Erythroblast (primary cell): Measurements from ENCODE around the gene MUC2.

ENCODE experiments used
- DNase-seq, 2 experiments: peaks; one replicate each; lab custom pipeline; 2025; lab: John Stamatoyannopoulos, UW
- GATA1 ChIP-seq: IDR thresholded peaks from 2 replicates; pipeline ENCODE4 v1.6.1; 2011; ENCODE audit warnings: low read depth, mild to moderate bottlenecking, control low read depth, low read length, moderate library complexity
- POLR2A ChIP-seq: IDR thresholded peaks from 2 replicates; pipeline ENCODE4 v1.6.1; 2011; ENCODE audit warnings: mild to moderate bottlenecking, low read length

Gene MUC2

DNA sequence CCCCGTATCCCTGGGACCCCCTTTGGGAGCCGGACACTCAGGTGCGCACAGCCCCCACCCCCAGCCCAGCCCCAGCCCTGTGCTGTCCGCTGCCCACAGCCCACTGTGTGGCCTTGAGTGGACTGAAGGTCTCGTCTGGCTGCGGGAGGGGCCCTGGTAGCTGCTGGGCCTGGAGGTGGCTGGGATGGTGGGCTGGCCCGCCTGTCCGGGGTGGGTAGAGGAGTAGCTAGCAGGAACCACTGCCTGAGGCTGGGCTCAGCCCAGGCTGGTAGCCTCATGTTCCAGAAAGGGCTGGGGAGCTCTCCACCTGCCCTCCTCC is 33.6 kb upstream of the MUC2 start:
- no peak for TF ChIP-seq POLR2A
- no peak for TF ChIP-seq GATA1
- no peak for DNase-seq

GRCh38 chr11:1041471-1041870 is 33.2 kb upstream of the MUC2 start:
- DNase-seq: no peak

GRCh38 chr11:1041936-1042608 is 32.6 kb upstream of the MUC2 start:
- TF ChIP-seq GATA1 (peak; percentile 48), POLR2A (no peak)
- DNase-seq: peak; percentile 89 to 91

More at GRCh38 chr11:1041471-1041870, 33.2 kb upstream of the MUC2 start:
- TF ChIP-seq GATA1: no peak
- TF ChIP-seq POLR2A: no peak

DNA sequence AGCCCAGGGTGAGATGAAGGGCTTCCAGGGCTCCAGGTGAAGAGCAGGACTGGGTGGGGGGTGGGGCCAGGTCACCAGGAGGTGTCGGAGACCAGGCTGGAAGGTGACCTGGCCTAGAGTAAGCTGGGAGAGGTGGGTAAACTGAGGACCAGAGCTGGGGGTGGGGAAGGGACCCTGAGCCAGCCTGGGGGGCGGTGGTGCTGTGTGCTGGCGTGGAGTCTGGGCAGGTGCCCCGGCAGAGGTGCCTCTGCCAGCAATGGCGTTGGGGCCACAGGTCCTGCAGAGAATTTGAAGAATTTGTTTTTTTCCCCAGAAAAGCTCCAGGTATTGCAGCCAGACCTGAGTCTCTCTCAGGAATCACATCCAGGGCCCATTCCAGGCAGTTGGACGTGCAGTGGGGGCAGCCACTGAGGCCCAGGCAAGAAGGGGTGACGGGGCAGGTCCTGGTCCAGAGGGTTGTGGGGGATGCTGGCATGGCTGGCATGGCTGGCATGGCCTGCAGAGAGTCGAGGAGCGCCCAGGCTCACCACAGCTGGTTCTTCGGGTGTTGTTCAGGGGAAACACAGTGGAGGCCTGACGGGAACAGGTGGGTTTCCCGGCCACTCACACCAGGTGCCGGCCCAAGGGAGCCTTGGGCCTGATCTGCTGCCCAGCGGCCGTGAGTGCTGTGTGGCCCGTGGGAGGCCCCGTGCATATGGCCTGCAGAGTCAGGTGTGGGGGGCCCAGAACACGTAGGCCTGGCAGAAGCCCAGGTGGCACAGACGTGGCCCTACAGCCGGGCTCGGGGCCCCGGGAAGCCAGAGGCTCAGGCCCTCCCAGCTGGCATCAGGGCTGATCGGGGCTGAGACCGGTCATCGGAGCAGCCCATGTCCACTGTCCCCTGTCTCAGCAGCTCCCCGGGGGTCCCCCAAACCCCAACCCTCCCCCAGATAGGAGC is 31.8 kb upstream of the MUC2 start:
- TF ChIP-seq GATA1 (no peak), POLR2A (no peak)
- DNase-seq: no peak

DNA sequence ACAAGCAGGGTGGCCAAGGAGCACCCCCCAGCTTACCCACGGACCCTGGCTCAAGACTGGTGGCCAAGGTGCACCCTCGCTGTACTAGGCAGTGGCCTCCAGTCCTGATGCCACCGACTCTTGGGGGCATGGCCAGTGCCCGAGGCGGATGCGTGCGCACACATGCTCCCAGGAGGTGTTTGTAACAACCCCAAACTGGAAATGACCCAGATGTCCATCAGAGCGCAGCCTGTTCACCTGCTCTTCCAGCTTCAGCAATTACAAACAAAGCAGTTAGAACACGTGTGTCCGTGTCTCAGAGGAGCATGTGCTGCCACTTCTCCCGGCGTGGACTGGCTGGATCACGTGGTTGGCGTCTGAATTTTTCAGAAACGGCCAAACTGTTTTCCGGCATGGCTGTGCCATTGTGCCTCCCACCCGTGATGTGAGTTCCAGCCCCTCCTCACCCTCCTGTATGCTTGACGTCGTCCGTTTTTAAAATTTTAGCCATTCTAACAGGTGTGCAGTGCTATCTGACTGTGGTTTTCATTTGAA is 31.0 kb upstream of the MUC2 start:
- DNase-seq: no peak
- TF ChIP-seq POLR2A (no peak), GATA1 (no peak)

- DNase-seq: no peak
- TF ChIP-seq POLR2A (no peak), GATA1 (no peak)
Observed at GRCh38 chr11:1044160-1044559, 30.5 kb upstream of the MUC2 start.

DNA sequence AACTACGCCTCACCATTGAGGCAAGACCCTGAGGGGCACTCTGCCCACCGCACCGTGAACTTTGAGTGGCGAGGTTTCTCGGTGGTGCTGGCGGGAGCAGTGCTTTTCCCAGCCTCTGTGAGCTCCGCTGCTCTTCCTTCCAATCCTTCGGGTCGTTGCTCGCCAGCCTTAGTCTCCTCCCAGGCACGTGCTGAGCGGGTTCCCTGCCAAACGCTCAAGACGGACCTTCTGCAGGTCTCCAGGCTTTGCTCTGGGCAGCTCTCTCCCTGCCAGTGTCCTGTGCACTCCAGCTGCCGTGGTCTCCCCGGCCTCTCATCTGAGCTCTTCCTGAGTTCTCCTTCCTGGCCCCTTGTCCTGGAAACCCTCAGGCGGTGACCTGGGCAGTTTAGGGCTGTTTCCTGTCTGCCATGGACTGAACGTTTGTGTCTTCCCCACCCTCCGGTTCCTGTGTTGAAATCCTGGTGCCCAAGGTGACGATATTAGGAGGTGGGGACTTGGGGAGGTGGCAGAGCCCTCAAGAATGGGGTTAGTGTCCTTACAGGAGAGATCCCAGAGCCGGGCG is 27.0 kb upstream of the MUC2 start:
- no peak for DNase-seq
- no peak for TF ChIP-seq POLR2A
- no peak for TF ChIP-seq GATA1

- DNase-seq: no peak
- TF ChIP-seq POLR2A (no peak), GATA1 (no peak)
Observed at GRCh38 chr11:1048375-1049070, 26.2 kb upstream of the MUC2 start.

DNA sequence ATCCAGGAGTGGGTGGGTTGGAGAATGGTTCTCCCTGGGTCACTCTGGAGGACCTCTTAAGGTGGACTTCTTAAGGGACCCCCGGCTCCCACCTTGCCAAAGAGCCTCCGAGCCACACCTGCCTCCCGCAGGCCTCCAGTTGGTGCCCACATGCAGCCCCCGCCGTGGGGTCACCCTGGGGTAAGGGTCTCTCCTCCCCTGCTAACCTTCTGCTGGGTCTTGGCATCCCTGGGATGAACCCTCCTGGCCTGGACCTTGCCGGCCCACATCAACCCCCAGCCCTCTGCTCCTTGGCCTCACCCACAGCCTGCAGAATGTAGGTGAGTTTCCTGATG is 25.6 kb upstream of the MUC2 start:
- no peak for TF ChIP-seq GATA1
- TF ChIP-seq POLR2A: no peak
- no peak for DNase-seq

DNA sequence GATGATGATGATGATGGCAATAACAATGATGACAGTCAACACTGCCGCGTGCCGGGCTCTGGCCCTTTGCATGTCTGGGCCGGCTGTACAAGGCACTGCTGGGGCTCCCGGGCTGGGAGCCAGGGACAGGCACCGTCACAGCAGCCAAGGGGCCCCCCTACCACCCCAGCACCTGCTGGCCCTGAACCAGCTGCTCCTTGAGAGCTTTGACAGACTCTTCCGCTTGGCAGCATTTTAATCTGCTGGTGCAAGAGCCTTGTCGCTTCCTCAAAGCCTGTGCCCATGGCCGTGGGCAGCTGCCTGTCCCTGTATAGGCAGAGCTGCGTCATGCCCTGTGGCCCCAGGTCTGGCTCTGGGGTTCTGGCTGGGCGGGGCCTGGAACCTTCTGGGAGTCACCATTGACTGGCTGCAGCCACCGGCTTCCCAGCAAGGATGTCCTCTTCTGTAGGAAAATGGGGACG is 25.2 kb upstream of the MUC2 start:
- no peak for DNase-seq
- TF ChIP-seq POLR2A (no peak), GATA1 (no peak)

GRCh38 chr11:1049911-1050580 is 24.6 kb upstream of the MUC2 start:
- no peak for DNase-seq
- TF ChIP-seq POLR2A: no peak
- TF ChIP-seq GATA1: no peak

DNA sequence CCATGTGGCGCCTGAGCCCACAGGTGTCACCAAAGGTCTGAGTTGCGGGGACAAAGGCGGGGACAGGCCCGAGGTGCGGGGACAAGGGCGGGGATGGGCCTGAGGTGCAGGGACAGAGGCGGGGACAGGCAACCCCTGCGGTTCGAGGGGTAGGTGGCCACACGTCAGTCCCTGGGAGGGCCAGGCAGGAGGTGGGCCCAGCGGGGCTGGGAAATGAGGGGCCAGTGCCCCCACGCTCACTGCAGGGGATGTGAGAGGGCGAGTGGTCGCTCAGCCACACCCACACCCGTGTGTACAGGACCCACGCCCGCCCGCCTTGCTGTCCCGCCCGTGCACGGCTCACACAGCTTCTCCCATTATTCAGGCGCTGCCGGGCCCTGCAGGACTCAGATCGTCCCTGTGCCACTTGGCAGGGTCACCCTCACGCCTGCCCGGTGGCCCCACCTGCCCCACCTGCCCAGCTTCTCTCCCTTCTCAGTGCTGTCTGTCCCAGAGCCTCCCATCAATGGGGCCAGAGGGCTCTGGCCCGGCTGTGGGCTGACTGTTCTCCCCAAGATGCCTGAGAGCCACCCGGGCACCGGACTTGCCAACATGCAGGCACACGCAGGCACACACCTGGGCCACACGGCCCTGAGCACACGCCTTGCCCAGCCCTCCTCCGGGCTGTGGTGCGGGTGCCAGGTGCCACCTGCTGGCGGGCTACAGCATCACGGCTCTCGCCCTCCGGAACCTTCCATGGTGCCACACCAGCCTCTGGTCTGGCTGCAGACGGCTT is 23.9 kb upstream of the MUC2 start:
- TF ChIP-seq POLR2A (no peak), GATA1 (no peak)
- DNase-seq: peak; percentile 64 to 83
